Fibroblast of pulmonary artery (primary cell): ENCODE measurements around the gene RMND5A.

ENCODE experiments used
- DNase-seq: peaks from one replicate; pipeline ENCODE4 v3.0.0-alpha.2; 2010; ENCODE audit warnings: low read depth
- H3K4me3 ChIP-seq: replicated peaks from 2 replicates; pipeline ENCODE4 v1.5.1; 2011; ENCODE audit warnings: low read depth, mild to moderate bottlenecking, control low read depth, low read length, moderate library complexity
- CTCF ChIP-seq: IDR thresholded peaks from 2 replicates; pipeline ENCODE4 v1.5.1; 2011; ENCODE audit warnings: mild to moderate bottlenecking, control low read depth, low read length, inconsistent platforms; ENCODE audit errors: missing control alignments

RMND5A gene

GRCh38 chr2:86751778-86752177, 31.7 kb downstream of the RMND5A start:
- H3K4me3 ChIP-seq = no peak overlapping the region
- TF ChIP-seq CTCF = no peak
- no peak for DNase-seq

GRCh38 chr2:86752934-86753333, 32.8 kb downstream of the RMND5A start:
- H3K4me3 ChIP-seq = no peak overlapping the region
- TF ChIP-seq CTCF = no peak
- DNase-seq = no peak

- no peak for TF ChIP-seq CTCF
- H3K4me3 ChIP-seq = no peak overlapping the region
- peak; percentile 29 for DNase-seq
These were observed 33.5 kb downstream of the RMND5A start for GRCh38 chr2:86753606-86754005.

- no peak for TF ChIP-seq CTCF
- H3K4me3 ChIP-seq = no peak overlapping the region
- no peak for DNase-seq
These were observed 38.3 kb downstream of the RMND5A start for GRCh38 chr2:86758405-86758804.

GRCh38 chr2:86760371-86760770, 40.3 kb downstream of the RMND5A start:
- H3K4me3 ChIP-seq = no peak overlapping the region
- TF ChIP-seq CTCF = no peak

GRCh38 chr2:86764661-86765309, 44.7 kb downstream of the RMND5A start:
- DNase-seq = peak; percentile 65
- peak; percentile 76 for TF ChIP-seq CTCF
- no peak overlapping the region for H3K4me3 ChIP-seq

More at GRCh38 chr2:86760371-86760770, 40.3 kb downstream of the RMND5A start:
- DNase-seq = no peak

- no peak for DNase-seq
- no peak for TF ChIP-seq CTCF
- no peak overlapping the region for H3K4me3 ChIP-seq
These were observed 45.2 kb downstream of the RMND5A start for GRCh38 chr2:86765310-86765695.
